Neural progenitor cell (in vitro differentiated cells): Measurements from ENCODE around the gene UBE2E1. TPM values are rescaled to one million over a fixed set of nuclear protein-coding genes. Genes with fewer than 3 reads are reported as not detected.
A peak's percentile ranks its signal among the peaks of the same experiment; 100 is the strongest.

Source experiments
- DNase-seq: peaks from one replicate; pipeline ENCODE4 v3.0.0-alpha.2; 2016; ENCODE audit warnings: low spot score
- H2AFZ ChIP-seq: fragments of 200-600 bp; sonication (generic); replicated peaks from 2 replicates; pipeline ENCODE4 v1.6.1; 2016; ENCODE audit warnings: antibody characterized with exemption
- H3F3A ChIP-seq: fragments of 200-600 bp; sonication (generic); 2 replicates; pipeline ENCODE4 v1.6.1; 2016; ENCODE audit warnings: antibody characterized with exemption, low read depth
- H3K27ac ChIP-seq: fragments of 200-600 bp; sonication (generic); 2 replicates; pipeline ENCODE4 v1.5.1; 2016; ENCODE audit warnings: mild to moderate bottlenecking
- H3K27me3 ChIP-seq: fragments of 200-600 bp; sonication (generic); 2 replicates; pipeline ENCODE4 v1.6.1; 2016; ENCODE audit warnings: mild to moderate bottlenecking, moderate library complexity
- H3K36me3 ChIP-seq: fragments of 200-600 bp; sonication (generic); 2 replicates; pipeline ENCODE4 v1.5.1; 2016
- H3K4me1 ChIP-seq: fragments of 200-600 bp; sonication (generic); 2 replicates; pipeline ENCODE4 v1.6.1; 2016; ENCODE audit warnings: mixed run types
- H3K4me2 ChIP-seq: fragments of 200-600 bp; sonication (generic); 2 replicates; pipeline ENCODE4 v1.6.1; 2016
- H3K4me3 ChIP-seq: fragments of 200-600 bp; sonication (generic); 2 replicates; pipeline ENCODE4 v1.5.1; 2016
- H3K79me2 ChIP-seq: fragments of 200-600 bp; sonication (generic); 2 replicates; pipeline ENCODE4 v1.6.1; 2016; ENCODE audit warnings: low read depth
- H3K9ac ChIP-seq: fragments of 200-600 bp; sonication (generic); 2 replicates; pipeline ENCODE4 v1.6.1; 2016
- H3K9me3 ChIP-seq: fragments of 200-600 bp; sonication (generic); 2 replicates; pipeline ENCODE4 v1.5.1; 2016; ENCODE audit warnings: low read depth
- H4K20me1 ChIP-seq: fragments of 200-600 bp; sonication (generic); 2 replicates; pipeline ENCODE4 v1.6.1; 2016; ENCODE audit warnings: low read depth
- H3K27ac Mint-ChIP-seq: 3 replicates; pipeline ENCODE4 v1.8.0; 2021; ENCODE audit warnings: mixed read lengths
- H3K27me3 Mint-ChIP-seq: 2 replicates; pipeline ENCODE4 v1.8.0; 2022; ENCODE audit warnings: low read depth, mild to moderate bottlenecking, inconsistent platforms, moderate library complexity, mixed read lengths; ENCODE audit not compliant: insufficient read depth
- H3K36me3 Mint-ChIP-seq: 3 replicates; pipeline ENCODE4 v1.8.0; 2021; ENCODE audit warnings: mixed read lengths
- H3K4me1 Mint-ChIP-seq: 3 replicates; pipeline ENCODE4 v1.8.0; 2021; ENCODE audit warnings: mixed read lengths
- H3K4me3 Mint-ChIP-seq: 3 replicates; pipeline ENCODE4 v1.8.0; 2021; ENCODE audit warnings: mild to moderate bottlenecking, moderate library complexity, mixed read lengths
- H3K9me3 Mint-ChIP-seq: 3 replicates; pipeline ENCODE4 v1.8.0; 2020; ENCODE audit warnings: mixed read lengths
- CTCF ChIP-seq: fragments of 200-600 bp; sonication (generic); IDR thresholded peaks from 2 replicates; pipeline ENCODE4 v1.5.1; 2017; ENCODE audit warnings: antibody characterized with exemption, mild to moderate bottlenecking
- EZH2 ChIP-seq: fragments of 200-600 bp; sonication (generic); IDR thresholded peaks from 2 replicates; pipeline ENCODE4 v1.6.1; 2017; ENCODE audit warnings: antibody characterized with exemption, mild to moderate bottlenecking, moderate library complexity
- EZH2phosphoT487 ChIP-seq: fragments of 200-600 bp; sonication (generic); IDR thresholded peaks from 2 replicates; pipeline ENCODE4 v1.6.1; 2017; ENCODE audit warnings: antibody characterized with exemption
- total RNA-seq: library from RNA; depleted of rRNA; stranded (reverse); fragments of >200 nt; gene quantifications from 2 replicates; pipeline ENCODE4 v1.2.3, GENCODE V29; 2015; ENCODE audit warnings: low replicate concordance

UBE2E1 gene
- total RNA-seq, 1 donor from 2014 or later, result 391 TPM

DNA sequence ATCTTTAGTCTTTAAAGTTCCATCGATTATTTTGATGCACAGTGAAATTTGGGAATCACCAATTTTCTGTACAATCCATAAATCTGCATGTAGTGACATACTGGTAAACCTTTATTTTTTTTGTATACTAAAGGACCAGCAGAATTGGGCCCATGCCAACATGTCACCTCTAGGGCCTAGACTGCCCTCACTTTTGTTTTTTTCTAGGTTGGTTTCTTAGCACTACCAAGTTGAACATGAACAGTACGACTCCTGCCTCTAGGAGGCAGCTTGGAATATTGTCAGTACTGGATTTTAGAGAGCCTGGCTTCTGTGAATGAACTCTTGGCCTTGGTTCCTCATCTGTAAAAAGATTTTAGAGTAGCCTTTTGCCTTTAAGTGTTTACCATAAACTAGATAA, 78.7 kb downstream of the UBE2E1 start:
- Histone ChIP-seq H3K79me2 (peaks cover 99% of the 10 kb centered on the region), H3K9ac (no peak overlapping the region), H3K27me3 (no peaks in the 10 kb centered on the region), H2AFZ (no peak overlapping the region), H4K20me1 (peaks cover 58% of the 10 kb centered on the region), H3K36me3 (peaks cover 12% of the 10 kb centered on the region), H3K9me3 (no peaks in the 10 kb centered on the region), H3K27ac (no peak overlapping the region), H3F3A (peaks cover 30% of the 10 kb centered on the region), H3K4me1 (no peaks in the 10 kb centered on the region), H3K4me3 (no peak overlapping the region), H3K4me2 (no peak overlapping the region)
- Mint-ChIP-seq H3K36me3 (peaks cover 24% of the 10 kb centered on the region), H3K27ac (no peak overlapping the region), H3K4me3 (no peak overlapping the region), H3K27me3 (no peaks in the 10 kb centered on the region), H3K9me3 (peaks cover 3% of the 10 kb centered on the region), H3K4me1 (peaks cover 5% of the 10 kb centered on the region)
- TF ChIP-seq CTCF, result peak; percentile 37
- no peak for TF ChIP-seq EZH2
- TF ChIP-seq EZH2phosphoT487, result no peak
- DNase-seq, result no peak

GRCh38 chr3:23885210-23885609, 79.5 kb downstream of the UBE2E1 start:
- Histone ChIP-seq H3F3A (peaks cover 30% of the 10 kb centered on the region), H3K79me2 (peaks cover 99% of the 10 kb centered on the region), H3K9ac (no peak overlapping the region), H2AFZ (no peak overlapping the region), H3K9me3 (no peaks in the 10 kb centered on the region), H3K36me3 (peaks cover 17% of the 10 kb centered on the region), H3K27me3 (no peaks in the 10 kb centered on the region), H3K4me1 (no peaks in the 10 kb centered on the region), H3K27ac (no peak overlapping the region), H3K4me3 (no peak overlapping the region), H3K4me2 (no peak overlapping the region), H4K20me1 (peaks cover 65% of the 10 kb centered on the region)
- Mint-ChIP-seq H3K9me3 (no peaks in the 10 kb centered on the region), H3K4me3 (no peak overlapping the region), H3K36me3 (peaks cover 24% of the 10 kb centered on the region), H3K27ac (no peak overlapping the region), H3K4me1 (peaks cover 9% of the 10 kb centered on the region), H3K27me3 (no peaks in the 10 kb centered on the region)
- TF ChIP-seq EZH2phosphoT487, result no peak
- TF ChIP-seq CTCF, result no peak
- TF ChIP-seq EZH2, result no peak
- no peak for DNase-seq

DNA sequence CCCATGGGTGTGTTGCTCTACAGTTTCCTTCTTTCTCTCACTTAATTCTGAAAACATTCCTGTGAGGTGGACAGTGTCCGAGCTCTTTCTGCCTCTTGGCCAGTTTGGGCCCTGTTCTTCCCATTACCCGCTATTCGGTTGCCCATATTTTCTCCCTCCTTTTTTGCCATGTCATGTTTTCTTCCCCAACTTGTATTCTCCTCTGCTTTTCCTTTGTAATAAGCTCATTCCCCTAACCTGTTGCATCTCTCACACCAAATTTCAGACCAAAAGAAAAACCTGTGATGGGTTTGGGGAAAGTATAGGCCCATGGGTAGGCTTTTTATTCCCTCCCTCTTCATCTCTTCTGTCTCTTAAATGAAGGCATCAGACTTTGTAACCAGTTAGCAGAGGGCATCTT, 80.6 kb downstream of the UBE2E1 start:
- Histone ChIP-seq H3K4me2 (no peak overlapping the region), H3K9me3 (no peaks in the 10 kb centered on the region), H3K27me3 (no peaks in the 10 kb centered on the region), H3K36me3 (peaks cover 23% of the 10 kb centered on the region), H2AFZ (no peak overlapping the region), H4K20me1 (peaks cover 72% of the 10 kb centered on the region), H3K79me2 (peaks cover 99% of the 10 kb centered on the region), H3K4me3 (no peak overlapping the region), H3K4me1 (no peaks in the 10 kb centered on the region), H3K9ac (no peak overlapping the region), H3K27ac (peak overlapping the region; percentile 66), H3F3A (peaks cover 30% of the 10 kb centered on the region)
- Mint-ChIP-seq H3K27ac (no peak overlapping the region), H3K9me3 (no peaks in the 10 kb centered on the region), H3K27me3 (no peaks in the 10 kb centered on the region), H3K36me3 (peaks cover 21% of the 10 kb centered on the region), H3K4me3 (no peak overlapping the region), H3K4me1 (peaks cover 13% of the 10 kb centered on the region)
- DNase-seq, result no peak
- TF ChIP-seq EZH2 (no peak), CTCF (no peak)
